K562 (cell line): Measurements from ENCODE around the gene CLDN12.

Source experiments
- FOXJ3 ChIP-seq: sonication (generic); formaldehyde crosslinking; IDR thresholded peaks from 2 replicates; pipeline ENCODE4 v1.4.0; 2020; ENCODE audit warnings: mild to moderate bottlenecking, missing genetic modification reagents
- JUND ChIP-seq, 2 experiments: IDR thresholded peaks; 2 replicates in 1 of 2; 3 replicates in 1 of 2; pipeline ENCODE4 v1.6.1; 2011; ENCODE audit warnings: borderline replicate concordance in 2 of 2, low read depth in 2 of 2, low read length in 2 of 2, improper control_type of control experiment in 1 of 2, missing biosample characterization in 1 of 2, missing genetic modification characterization in 1 of 2, missing genetic modification reagents in 1 of 2
- KAT7 ChIP-seq: sonication (generic); formaldehyde crosslinking; IDR thresholded peaks from 2 replicates; pipeline ENCODE4 v1.8.0; 2022; ENCODE audit warnings: missing genetic modification reagents, mild to moderate bottlenecking, borderline replicate concordance
- KLF6 ChIP-seq: fragments of 250-450 bp; sonication (Bioruptor Pico); IDR thresholded peaks from 2 replicates; pipeline ENCODE4 v1.4.0; 2020; ENCODE audit warnings: mild to moderate bottlenecking, moderate library complexity, borderline replicate concordance
- MTF1 ChIP-seq: fragments of 250-450 bp; sonication (Bioruptor Pico); IDR thresholded peaks from 2 replicates; pipeline ENCODE4 v1.9.0; 2021; ENCODE audit warnings: moderate library complexity, mild to moderate bottlenecking, inconsistent platforms, borderline replicate concordance
- NR2C2 ChIP-seq, 2 experiments: fragments of 200-800 bp in 1 of 2; sonication (Bioruptor generic) in 1 of 2; sonication (generic) in 1 of 2; formaldehyde crosslinking in 1 of 2; IDR thresholded peaks; 2 replicates each; pipeline versions ENCODE4 v1.6.1 to v1.8.0; 2016 to 2022; ENCODE audit warnings: mild to moderate bottlenecking in 1 of 2, missing compliant biosample characterization in 1 of 2, missing genetic modification characterization in 1 of 2, missing genetic modification reagents in 1 of 2
- POLR2A ChIP-seq: fragments of 450-650 bp; conservative IDR thresholded peaks from 2 replicates; pipeline ENCODE4 v1.6.1; 2016
- SAP30 ChIP-seq: fragments of 200-600 bp; sonication (generic); IDR thresholded peaks from 2 replicates; pipeline ENCODE4 v1.6.1; 2012; ENCODE audit warnings: borderline replicate concordance, low read depth, mild to moderate bottlenecking, moderate library complexity, low read length, control low read depth, inconsistent platforms; ENCODE audit not compliant: insufficient read depth, poor library complexity, severe bottlenecking
- SRSF1 ChIP-seq: fragments of 200-400 bp; formaldehyde crosslinking; IDR thresholded peaks from 2 replicates; pipeline ENCODE4 v1.6.1; 2017; ENCODE audit warnings: mild to moderate bottlenecking, low read depth, low read length, moderate library complexity
- TF ChIP-seq, protein P1 (sequence below): sonication (generic); formaldehyde crosslinking; IDR thresholded peaks from 2 replicates; pipeline ENCODE4 v1.9.0; 2022; ENCODE audit warnings: mild to moderate bottlenecking, missing genetic modification reagents
- TF ChIP-seq, protein P2 (sequence below), 2 experiments: fragments of 450-650 bp; formaldehyde crosslinking in 1 of 2; IDR thresholded peaks; 2 replicates each; pipeline versions ENCODE4 v1.4.0 to v1.6.1; 2014 to 2020; ENCODE audit warnings: mild to moderate bottlenecking in 2 of 2, borderline replicate concordance in 1 of 2, low read depth in 1 of 2
- TF ChIP-seq, protein P3 (sequence below), 3 experiments: IDR thresholded peaks in 2 of 3; conservative IDR thresholded peaks in 1 of 3; 2 replicates each; pipeline ENCODE4 v1.5.1; 2011 to 2012; ENCODE audit warnings: low read length in 3 of 3, mild to moderate bottlenecking in 3 of 3, control low read depth in 2 of 3, improper control_type of control experiment in 1 of 3, inconsistent platforms in 1 of 3, low read depth in 1 of 3, mixed read lengths in 1 of 3, moderate library complexity in 1 of 3; ENCODE audit not compliant: insufficient read depth in 2 of 3
- TF ChIP-seq, protein P4 (sequence below): fragments of 250-450 bp; sonication (Bioruptor Pico); IDR thresholded peaks from 2 replicates; pipeline ENCODE4 v1.5.1; 2021; ENCODE audit warnings: mild to moderate bottlenecking

DNA sequence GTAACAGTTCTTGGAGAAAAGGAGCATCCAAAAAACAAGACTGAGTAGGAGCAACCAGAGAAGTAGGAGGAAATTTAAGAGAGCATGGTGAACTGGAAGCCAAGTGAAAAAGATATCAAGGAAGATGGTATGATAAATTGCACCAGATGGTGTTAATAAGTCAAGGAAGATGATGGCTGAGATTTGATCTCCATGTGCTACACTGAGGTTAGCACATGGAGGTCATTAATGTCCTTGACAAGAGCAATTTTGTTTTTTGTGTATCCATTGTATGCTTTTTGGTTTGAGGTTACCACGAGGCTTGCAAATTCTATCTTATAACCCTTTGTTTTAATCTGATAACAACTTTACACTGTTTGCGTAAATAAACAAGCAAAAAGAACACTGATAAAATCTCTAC is 54.8 kb downstream of the CLDN12 start:
- TF ChIP-seq, protein P1, sequence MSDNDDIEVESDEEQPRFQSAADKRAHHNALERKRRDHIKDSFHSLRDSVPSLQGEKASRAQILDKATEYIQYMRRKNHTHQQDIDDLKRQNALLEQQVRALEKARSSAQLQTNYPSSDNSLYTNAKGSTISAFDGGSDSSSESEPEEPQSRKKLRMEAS (CRISPR knock-in tag) = no peak
- TF ChIP-seq MTF1 (CRISPR knock-in tag) = no peak
- no peak for TF ChIP-seq KLF6
- TF ChIP-seq SRSF1 = no peak
- TF ChIP-seq POLR2A = no peak
- no peak for TF ChIP-seq FOXJ3 (CRISPR knock-in tag)
- no peak for TF ChIP-seq NR2C2 (CRISPR knock-in tag; IDR thresholded peaks at IDR 0.05)
- TF ChIP-seq NR2C2 (tag; IDR thresholded peaks at IDR 0.05) = no peak
- TF ChIP-seq, protein P2, sequence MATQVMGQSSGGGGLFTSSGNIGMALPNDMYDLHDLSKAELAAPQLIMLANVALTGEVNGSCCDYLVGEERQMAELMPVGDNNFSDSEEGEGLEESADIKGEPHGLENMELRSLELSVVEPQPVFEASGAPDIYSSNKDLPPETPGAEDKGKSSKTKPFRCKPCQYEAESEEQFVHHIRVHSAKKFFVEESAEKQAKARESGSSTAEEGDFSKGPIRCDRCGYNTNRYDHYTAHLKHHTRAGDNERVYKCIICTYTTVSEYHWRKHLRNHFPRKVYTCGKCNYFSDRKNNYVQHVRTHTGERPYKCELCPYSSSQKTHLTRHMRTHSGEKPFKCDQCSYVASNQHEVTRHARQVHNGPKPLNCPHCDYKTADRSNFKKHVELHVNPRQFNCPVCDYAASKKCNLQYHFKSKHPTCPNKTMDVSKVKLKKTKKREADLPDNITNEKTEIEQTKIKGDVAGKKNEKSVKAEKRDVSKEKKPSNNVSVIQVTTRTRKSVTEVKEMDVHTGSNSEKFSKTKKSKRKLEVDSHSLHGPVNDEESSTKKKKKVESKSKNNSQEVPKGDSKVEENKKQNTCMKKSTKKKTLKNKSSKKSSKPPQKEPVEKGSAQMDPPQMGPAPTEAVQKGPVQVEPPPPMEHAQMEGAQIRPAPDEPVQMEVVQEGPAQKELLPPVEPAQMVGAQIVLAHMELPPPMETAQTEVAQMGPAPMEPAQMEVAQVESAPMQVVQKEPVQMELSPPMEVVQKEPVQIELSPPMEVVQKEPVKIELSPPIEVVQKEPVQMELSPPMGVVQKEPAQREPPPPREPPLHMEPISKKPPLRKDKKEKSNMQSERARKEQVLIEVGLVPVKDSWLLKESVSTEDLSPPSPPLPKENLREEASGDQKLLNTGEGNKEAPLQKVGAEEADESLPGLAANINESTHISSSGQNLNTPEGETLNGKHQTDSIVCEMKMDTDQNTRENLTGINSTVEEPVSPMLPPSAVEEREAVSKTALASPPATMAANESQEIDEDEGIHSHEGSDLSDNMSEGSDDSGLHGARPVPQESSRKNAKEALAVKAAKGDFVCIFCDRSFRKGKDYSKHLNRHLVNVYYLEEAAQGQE (IDR thresholded peaks at IDR 0.05; ENCODE audit: borderline replicate concordance) = no peak
- TF ChIP-seq, protein P2 (CRISPR knock-in tag; IDR thresholded peaks at IDR 0.05; ENCODE audit: low read depth) = no peak
- TF ChIP-seq, protein P3, sequence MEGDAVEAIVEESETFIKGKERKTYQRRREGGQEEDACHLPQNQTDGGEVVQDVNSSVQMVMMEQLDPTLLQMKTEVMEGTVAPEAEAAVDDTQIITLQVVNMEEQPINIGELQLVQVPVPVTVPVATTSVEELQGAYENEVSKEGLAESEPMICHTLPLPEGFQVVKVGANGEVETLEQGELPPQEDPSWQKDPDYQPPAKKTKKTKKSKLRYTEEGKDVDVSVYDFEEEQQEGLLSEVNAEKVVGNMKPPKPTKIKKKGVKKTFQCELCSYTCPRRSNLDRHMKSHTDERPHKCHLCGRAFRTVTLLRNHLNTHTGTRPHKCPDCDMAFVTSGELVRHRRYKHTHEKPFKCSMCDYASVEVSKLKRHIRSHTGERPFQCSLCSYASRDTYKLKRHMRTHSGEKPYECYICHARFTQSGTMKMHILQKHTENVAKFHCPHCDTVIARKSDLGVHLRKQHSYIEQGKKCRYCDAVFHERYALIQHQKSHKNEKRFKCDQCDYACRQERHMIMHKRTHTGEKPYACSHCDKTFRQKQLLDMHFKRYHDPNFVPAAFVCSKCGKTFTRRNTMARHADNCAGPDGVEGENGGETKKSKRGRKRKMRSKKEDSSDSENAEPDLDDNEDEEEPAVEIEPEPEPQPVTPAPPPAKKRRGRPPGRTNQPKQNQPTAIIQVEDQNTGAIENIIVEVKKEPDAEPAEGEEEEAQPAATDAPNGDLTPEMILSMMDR (IDR thresholded peaks at IDR 0.05 in 2 of 3, conservative IDR thresholded peaks at IDR 0.05 in 1 of 3; ENCODE audit: insufficient read depth in 2 of 3, low read depth in 1 of 3, low read length in 3 of 3) = no peak
- no peak for TF ChIP-seq SAP30
- TF ChIP-seq JUND (IDR thresholded peaks at IDR 0.05; ENCODE audit: borderline replicate concordance, low read depth, low read length) = no peak
- TF ChIP-seq JUND (tag; IDR thresholded peaks at IDR 0.05; ENCODE audit: borderline replicate concordance, low read depth, low read length) = no peak
- TF ChIP-seq, protein P4, sequence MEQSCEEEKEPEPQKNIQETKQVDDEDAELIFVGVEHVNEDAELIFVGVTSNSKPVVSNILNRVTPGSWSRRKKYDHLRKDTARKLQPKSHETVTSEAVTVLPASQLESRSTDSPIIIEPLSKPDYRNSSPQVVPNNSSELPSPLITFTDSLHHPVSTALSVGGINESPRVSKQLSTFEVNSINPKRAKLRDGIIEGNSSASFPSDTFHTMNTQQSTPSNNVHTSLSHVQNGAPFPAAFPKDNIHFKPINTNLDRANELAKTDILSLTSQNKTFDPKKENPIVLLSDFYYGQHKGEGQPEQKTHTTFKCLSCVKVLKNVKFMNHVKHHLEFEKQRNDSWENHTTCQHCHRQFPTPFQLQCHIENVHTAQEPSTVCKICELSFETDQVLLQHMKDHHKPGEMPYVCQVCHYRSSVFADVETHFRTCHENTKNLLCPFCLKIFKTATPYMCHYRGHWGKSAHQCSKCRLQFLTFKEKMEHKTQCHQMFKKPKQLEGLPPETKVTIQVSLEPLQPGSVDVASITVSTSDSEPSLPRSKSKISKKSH (CRISPR knock-in tag) = no peak
- no peak for TF ChIP-seq KAT7 (CRISPR knock-in tag)
